K562 (cell line): Measurements from ENCODE around the gene RHD. TPM values are rescaled to one million over a fixed set of nuclear protein-coding genes. Genes with fewer than 3 reads are reported as not detected.

Experiments used
- BMI1 ChIP-seq: fragments of 150-350 bp; IDR thresholded peaks from 2 replicates; pipeline ENCODE4 v1.6.1; 2014; ENCODE audit warnings: low read length
- CHD7 ChIP-seq: fragments of 200-600 bp; sonication (generic); IDR thresholded peaks from one replicate; pipeline ENCODE4 v1.6.1; 2012; ENCODE audit warnings: mild to moderate bottlenecking, low read depth, low read length, inconsistent platforms
- MLX ChIP-seq, 2 experiments: fragments of 450-650 bp in 1 of 2; sonication (generic) in 1 of 2; formaldehyde crosslinking; conservative IDR thresholded peaks; 2 replicates each; pipeline versions ENCODE4 v1.4.0 to v1.8.1; 2020 to 2022; ENCODE audit warnings: mild to moderate bottlenecking in 1 of 2, missing genetic modification reagents in 1 of 2
- NKRF ChIP-seq: fragments of 450-650 bp; IDR thresholded peaks from 2 replicates; pipeline ENCODE4 v1.6.1; 2016; ENCODE audit warnings: borderline replicate concordance
- NR2C2 ChIP-seq, 2 experiments: fragments of 200-800 bp in 1 of 2; sonication (Bioruptor generic) in 1 of 2; sonication (generic) in 1 of 2; formaldehyde crosslinking in 1 of 2; IDR thresholded peaks; 2 replicates each; pipeline versions ENCODE4 v1.6.1 to v1.8.0; 2016 to 2022; ENCODE audit warnings: mild to moderate bottlenecking in 1 of 2, missing compliant biosample characterization in 1 of 2, missing genetic modification characterization in 1 of 2, missing genetic modification reagents in 1 of 2
- SP2 ChIP-seq: IDR thresholded peaks from 2 replicates; pipeline ENCODE4 v1.6.1; 2011; ENCODE audit warnings: mild to moderate bottlenecking, low read depth, low read length, moderate library complexity; ENCODE audit not compliant: poor library complexity, severe bottlenecking; ENCODE audit errors: extremely low read depth
- SRSF3 ChIP-seq: fragments of 200-400 bp; formaldehyde crosslinking; IDR thresholded peaks from 2 replicates; pipeline ENCODE4 v1.6.1; 2016; ENCODE audit warnings: mild to moderate bottlenecking, low read length, moderate library complexity; ENCODE audit not compliant: insufficient read depth
- U2AF1 ChIP-seq: fragments of 200-400 bp; formaldehyde crosslinking; optimal IDR thresholded peaks from 2 replicates; pipeline ENCODE3; 2017; ENCODE audit warnings: mild to moderate bottlenecking, low read depth, low read length, moderate library complexity
- ZBTB1 ChIP-seq: sonication (generic); formaldehyde crosslinking; IDR thresholded peaks from 2 replicates; pipeline ENCODE4 v1.8.1; 2023; ENCODE audit warnings: missing genetic modification reagents, low read depth, mild to moderate bottlenecking, borderline replicate concordance
- polyA plus RNA-seq, 8 experiments: library from polyadenylated mRNA; depleted of rRNA in 4 of 8; stranded (reverse) in 5 of 8; unstranded in 3 of 8; fragments of >200 nt; fragmentation: Nextera tagmentation in 2 of 8; fragmentation: Illumina TruSeq in 1 of 8; extraction: Ambion mirVana in 2 of 8; extraction: Trizol in 1 of 8; gene quantifications; 2 replicates each; pipeline versions ENCODE4 v1.2.1 to v1.2.3, GENCODE V29; 2011 to 2014; ENCODE audit warnings: inconsistent platforms in 1 of 8, missing spikeins in 1 of 8
- total RNA-seq, 7 experiments: library from RNA; depleted of rRNA in 6 of 7; stranded (reverse); fragments of >200 nt in 6 of 7; fragmentation: Illumina TruSeq in 2 of 7; extraction: Trizol in 2 of 7; gene quantifications; 2 replicates each; pipeline versions ENCODE4 v1.2.1 to v1.2.3, GENCODE V29; 2011 to 2021; ENCODE audit warnings: low replicate concordance in 1 of 7

RHD gene
- total and polyA plus RNA-seq, 9 of the 15 experiments (the other 6 are each of a cell fraction or from before 2014, with no cell fraction given): 8.8 to 32.4 (median 15.0) TPM

GRCh38 chr1:25239681-25240541 is 32.4 kb upstream of the RHD start (continued):
- no peak for TF ChIP-seq SRSF3
- TF ChIP-seq U2AF1: no peak
- TF ChIP-seq SP2: no peak
- peak; percentile 56; the same call in 1 of the 2 replicates for TF ChIP-seq NKRF
- peak; percentile 65 for TF ChIP-seq CHD7
- TF ChIP-seq BMI1: no peak
- TF ChIP-seq MLX (CRISPR knock-in tag; conservative IDR thresholded peaks at IDR 0.05): 0 out of 4 replicates have a peak, but pooled peaks of 1 of the 2 experiments have one; percentile 26
- TF ChIP-seq ZBTB1: no peak; the same call in 1 of the 2 replicates
- TF ChIP-seq NR2C2 (CRISPR knock-in tag; IDR thresholded peaks at IDR 0.05): peak; percentile 78
- 0 out of 2 replicates have a peak, but pooled peaks have one; percentile 37 for TF ChIP-seq NR2C2 (tag; IDR thresholded peaks at IDR 0.05)
